ENCODE measurements around the gene AQP7. TPM values are rescaled to one million over a fixed set of nuclear protein-coding genes. Genes with fewer than 3 reads are reported as not detected.
"Not testable (repeated sequence)": the region's sequence is repeated elsewhere in the genome, so short reads cannot be mapped to it uniquely, and the experiment has no call there.

AQP7 gene
- total RNA-seq, 2 experiments from 2014 or later: 0.40 to 0.55 TPM

DNA sequence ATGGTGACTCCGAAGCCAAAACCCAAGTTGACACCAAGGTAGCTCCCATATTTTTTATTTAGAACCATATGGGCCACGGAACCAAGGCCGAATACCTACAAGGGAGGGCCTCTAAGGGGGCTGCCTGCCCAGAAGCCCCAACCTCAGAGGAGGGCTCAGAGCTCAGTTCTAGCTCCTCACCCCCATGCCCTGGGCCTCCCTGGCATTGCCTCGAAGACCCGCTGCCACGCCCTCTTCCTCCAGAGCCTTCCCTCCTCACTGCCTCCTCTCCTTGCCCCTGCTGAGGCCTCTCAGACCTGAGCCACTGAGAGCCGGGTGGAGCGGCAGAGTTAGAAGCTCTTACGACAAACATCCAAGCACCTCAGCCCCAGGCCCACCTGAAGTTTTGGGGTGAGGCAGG lies 15.4 kb downstream of the AQP7 start:
- CTCF ChIA-PET: interaction anchor here (1.1 kb wide), 1 partner anchor 12 kb away, joined by 3 read pairs; no protein-coding TSS in a partner anchor
- DNase-seq; POLR2A ChIA-PET; H3K27me3 Mint-ChIP-seq; H3K4me1 Mint-ChIP-seq; H3K4me3 Mint-ChIP-seq; H3K9me3 Mint-ChIP-seq; H3K27ac Mint-ChIP-seq; H3K36me3 Mint-ChIP-seq (ENCODE audit: low read depth): not testable (repeated sequence)

DNA sequence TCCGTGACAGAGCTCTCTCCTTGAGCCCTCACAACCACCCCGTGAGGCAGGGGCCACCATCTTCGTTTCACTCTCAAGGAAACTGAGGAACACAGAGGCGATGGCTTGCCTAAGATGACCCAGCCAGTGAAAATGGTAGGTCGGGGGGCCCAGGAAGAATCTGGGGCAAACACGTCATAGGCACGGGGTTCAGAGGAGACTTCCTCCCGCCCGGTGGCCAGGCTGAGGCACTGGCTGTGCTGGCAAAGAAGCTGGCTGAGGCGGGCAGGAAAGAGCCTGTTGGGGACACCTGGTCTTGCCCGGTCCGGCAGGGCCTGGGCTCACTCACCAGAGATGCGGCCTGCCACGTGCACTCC lies 15.7 kb downstream of the AQP7 start:
- H3K27me3 Mint-ChIP-seq, POLR2A ChIA-PET: not testable (repeated sequence)

DNA sequence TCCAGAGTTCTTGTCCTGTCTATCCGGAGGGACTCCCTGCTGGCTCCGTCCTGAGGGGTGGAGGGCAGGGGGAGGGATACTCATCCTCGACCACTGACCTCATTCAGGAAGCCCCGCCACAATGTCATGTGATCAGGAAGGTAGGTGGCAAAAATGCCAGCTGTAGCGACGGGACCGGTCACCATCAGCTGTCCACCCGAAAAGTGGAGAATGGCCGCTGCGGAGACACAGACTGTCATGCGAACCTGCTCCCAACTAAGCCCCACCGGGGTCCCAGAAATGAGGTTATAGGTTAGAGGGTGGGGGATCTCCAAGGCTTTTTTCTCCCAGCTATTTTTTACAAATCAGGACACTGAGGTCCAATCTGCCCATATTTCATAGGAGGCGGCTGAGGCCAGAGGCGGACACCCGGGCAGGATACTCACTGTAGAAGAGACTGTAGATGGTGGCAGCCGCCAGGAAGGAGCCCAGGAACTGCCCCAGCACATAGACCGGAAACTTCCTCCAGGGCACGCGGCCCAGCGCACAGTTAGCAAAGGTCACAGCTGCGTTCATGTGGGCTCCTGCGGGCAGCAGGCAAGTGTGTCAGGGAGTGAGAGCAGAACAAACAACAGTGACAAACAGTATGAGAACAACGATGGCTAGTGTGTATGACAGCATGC lies 16.3 kb downstream of the AQP7 start:
- H3K27me3 Mint-ChIP-seq; DNase-seq; H3K36me3 Mint-ChIP-seq (ENCODE audit: low read depth); POLR2A ChIA-PET; H3K4me3 Mint-ChIP-seq; H3K4me1 Mint-ChIP-seq; H3K27ac Mint-ChIP-seq; H3K9me3 Mint-ChIP-seq: not testable (repeated sequence)
- CTCF ChIA-PET: interaction anchor here (1.1 kb wide), 1 partner anchor 11 kb away, joined by 3 read pairs; no protein-coding TSS in a partner anchor

More for the DNA sequence above, 15.7 kb downstream of the AQP7 start:
- CTCF ChIA-PET: interaction anchor here (1.1 kb wide), 1 partner anchor 11 kb away, joined by 3 read pairs; no protein-coding TSS in a partner anchor
- H3K9me3 Mint-ChIP-seq; DNase-seq; H3K4me1 Mint-ChIP-seq; H3K4me3 Mint-ChIP-seq; H3K36me3 Mint-ChIP-seq (ENCODE audit: low read depth); H3K27ac Mint-ChIP-seq: not testable (repeated sequence)

DNA sequence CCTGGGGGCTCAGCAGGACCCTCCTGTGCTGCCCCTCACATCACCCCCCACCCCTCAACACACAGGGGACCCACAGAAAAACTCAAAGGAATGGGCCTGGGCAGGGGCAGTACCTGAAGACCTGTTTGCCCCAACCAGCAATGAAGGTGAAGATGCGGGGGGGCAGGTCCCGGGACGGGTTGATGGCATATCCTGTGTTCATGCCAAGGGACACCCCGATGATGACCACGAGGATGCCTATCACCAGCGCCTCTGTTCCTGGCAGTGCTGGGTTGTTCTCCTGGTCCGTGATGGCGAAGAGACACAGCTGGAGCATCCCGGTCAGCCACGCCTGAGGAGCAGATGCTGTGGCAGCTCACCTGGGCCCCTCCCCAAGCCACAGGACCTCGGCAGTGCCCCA lies 16.8 kb downstream of the AQP7 start:
- H3K4me1 Mint-ChIP-seq; H3K27me3 Mint-ChIP-seq; H3K27ac Mint-ChIP-seq; H3K9me3 Mint-ChIP-seq; CTCF ChIA-PET; DNase-seq; POLR2A ChIA-PET; H3K4me3 Mint-ChIP-seq; H3K36me3 Mint-ChIP-seq (ENCODE audit: low read depth): not testable (repeated sequence)

DNA sequence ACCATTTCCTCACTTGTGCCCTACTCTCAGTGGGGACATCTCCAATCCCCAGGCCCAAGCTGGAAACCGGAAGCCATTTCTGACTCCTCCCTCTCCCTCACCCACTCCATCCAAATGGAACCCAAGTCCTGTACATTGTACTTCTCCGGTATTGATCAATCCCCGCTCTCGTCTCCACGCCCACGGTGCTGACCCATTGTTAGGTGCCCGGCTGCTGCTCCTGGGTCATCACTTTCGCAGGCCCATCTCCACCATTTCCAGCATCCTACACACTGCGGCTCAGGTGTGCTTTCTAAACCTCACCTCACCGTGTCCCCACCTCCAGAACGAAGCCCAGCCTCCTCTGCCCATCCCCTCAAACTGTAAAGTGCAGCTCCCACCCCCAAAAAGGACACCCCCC lies 19.0 kb downstream of the AQP7 start:
- CTCF ChIA-PET; H3K9me3 Mint-ChIP-seq; POLR2A ChIA-PET; H3K27ac Mint-ChIP-seq; DNase-seq; H3K36me3 Mint-ChIP-seq (ENCODE audit: low read depth); H3K4me3 Mint-ChIP-seq; H3K27me3 Mint-ChIP-seq; H3K4me1 Mint-ChIP-seq: not testable (repeated sequence)

DNA sequence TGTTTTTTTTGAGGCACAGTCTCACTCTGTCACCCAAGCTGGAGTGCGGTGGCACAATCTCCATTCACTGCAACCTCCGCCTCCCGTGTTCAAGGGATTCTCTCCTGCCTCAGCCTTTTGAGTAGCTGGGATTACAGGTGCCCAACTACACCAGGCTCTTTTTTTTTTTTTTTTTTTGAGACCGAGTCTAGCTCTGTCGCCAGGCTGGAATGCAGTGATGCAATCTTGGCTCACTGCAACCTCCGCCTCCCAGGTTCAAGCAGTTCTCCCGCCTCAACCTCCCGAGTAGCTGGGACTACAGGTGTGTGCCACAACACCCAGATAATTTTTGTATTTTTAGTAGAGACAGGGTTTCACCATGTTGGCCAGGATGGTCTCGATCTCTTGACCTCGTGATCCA lies 20.0 kb downstream of the AQP7 start:
- H3K27ac Mint-ChIP-seq; H3K9me3 Mint-ChIP-seq; H3K36me3 Mint-ChIP-seq (ENCODE audit: low read depth); H3K27me3 Mint-ChIP-seq; H3K4me3 Mint-ChIP-seq; POLR2A ChIA-PET; DNase-seq; H3K4me1 Mint-ChIP-seq: not testable (repeated sequence)
- CTCF ChIA-PET: interaction anchor here (0.7 kb wide), 1 partner anchor 114 kb away, joined by 3 read pairs; no protein-coding TSS in a partner anchor

DNA sequence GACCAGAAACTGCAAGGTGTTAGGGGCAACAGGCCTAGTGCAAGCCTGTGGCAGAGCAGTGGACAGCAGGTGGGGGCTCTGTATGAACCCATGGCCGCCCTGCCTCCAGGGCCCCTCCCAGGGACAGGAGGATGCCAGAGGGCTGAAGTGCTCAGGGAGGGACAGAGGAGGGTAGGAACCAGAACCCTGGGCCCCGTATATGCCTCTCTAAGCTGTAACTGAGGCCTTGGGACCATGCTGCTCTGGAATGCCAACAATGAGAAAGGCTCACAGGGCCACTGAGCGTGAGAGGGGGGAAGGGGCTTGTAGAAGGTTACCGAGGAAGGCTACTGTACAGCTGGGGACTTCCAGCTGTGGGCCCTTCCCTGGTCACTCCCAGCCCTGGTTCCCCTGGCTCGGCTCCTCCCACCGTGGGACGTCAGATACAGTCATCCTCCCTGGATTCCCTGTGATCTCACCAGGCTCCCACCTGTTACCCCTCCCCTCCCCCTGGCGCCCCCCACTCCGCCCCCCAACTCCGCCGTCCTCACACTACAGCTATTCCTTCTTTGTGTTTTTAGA lies 21.1 kb downstream of the AQP7 start:
- H3K36me3 Mint-ChIP-seq (ENCODE audit: low read depth): no peaks in the 10 kb centered on the region
- DNase-seq: no peak
- no peak overlapping the region for H3K27ac Mint-ChIP-seq
- no peaks in the 10 kb centered on the region for H3K9me3 Mint-ChIP-seq
- H3K27me3 Mint-ChIP-seq: no peaks in the 10 kb centered on the region
- ChIA-PET POLR2A (no interaction called here), CTCF (no interaction called here)
- H3K4me3 Mint-ChIP-seq: no peak overlapping the region
- no peaks in the 10 kb centered on the region for H3K4me1 Mint-ChIP-seq

DNA sequence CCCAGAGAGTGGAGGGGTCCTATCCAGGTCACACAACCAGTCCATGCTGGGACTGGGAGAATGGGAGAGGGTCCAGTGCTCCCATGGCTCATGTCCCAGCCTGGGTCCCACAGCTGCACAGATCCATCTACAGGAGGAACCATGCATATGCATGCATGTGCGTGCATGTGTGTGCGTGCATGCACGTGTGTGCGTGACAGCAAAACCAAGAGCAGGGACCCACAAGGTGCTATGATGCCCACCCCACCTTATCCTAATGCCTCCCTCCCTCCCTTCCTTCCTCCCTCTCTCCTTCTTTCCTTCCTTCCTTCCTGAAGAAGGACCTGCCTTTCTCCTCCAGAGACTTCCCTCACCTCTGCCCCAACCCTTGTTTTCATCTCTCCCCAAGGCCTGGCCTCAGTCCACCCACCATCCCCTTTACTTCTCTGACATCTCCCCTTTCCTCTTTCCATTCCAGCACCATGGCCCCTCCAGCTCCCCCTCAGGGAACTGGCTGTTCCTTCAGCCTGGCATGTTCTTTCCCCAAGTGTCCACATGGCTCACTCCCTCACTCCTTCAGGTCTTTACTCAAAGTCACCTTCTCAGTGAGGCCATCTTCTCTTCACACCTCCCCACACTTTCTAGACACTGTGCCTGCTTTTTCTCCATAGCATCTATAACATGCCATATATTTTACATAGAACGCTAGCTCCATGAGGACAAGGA lies 21.8 kb downstream of the AQP7 start:
- H3K4me1 Mint-ChIP-seq: no peaks in the 10 kb centered on the region
- H3K9me3 Mint-ChIP-seq: no peaks in the 10 kb centered on the region
- ChIA-PET POLR2A (no interaction called here), CTCF (interaction anchor here (1.2 kb wide), 1 partner anchor 72 kb away, joined by 5 read pairs; no protein-coding TSS in a partner anchor)
- H3K4me3 Mint-ChIP-seq: no peak overlapping the region
- no peaks in the 10 kb centered on the region for H3K36me3 Mint-ChIP-seq (ENCODE audit: low read depth)
- no peak for DNase-seq
- no peaks in the 10 kb centered on the region for H3K27me3 Mint-ChIP-seq
- H3K27ac Mint-ChIP-seq: no peak overlapping the region

DNA sequence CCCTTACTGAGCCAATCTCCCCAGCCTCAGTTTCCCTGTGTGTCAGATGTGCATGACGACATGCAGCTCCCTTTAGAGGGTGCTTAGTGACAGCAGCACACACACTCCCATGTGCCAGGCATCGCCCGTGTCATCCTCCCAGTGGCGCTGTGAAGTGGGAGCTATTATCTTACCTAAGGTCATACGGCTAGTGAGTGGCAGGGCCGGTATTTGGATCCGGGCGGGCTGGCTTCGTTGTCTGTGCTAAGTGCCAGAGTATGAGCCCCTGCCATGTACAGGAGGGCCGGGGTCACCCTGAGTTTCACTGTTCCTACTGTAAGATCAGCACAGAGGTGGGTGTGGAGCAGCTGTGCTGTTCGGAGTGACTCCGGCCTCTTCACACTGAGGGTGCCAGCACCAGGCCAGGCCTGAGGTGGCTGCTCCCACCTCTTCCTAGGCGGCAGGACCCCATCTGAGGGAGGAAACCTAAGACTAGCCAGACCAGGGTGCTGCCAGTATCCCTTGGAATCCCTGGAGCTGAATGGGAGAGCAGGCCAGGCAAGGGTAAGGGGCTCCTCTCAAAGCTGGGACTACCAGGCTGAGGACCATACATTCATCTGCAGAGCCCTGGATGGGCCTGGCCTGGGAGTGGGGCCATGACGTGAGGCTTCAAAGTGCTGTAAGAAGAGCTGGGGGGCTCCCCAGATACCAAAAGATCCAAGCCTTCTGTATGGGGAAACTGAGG lies 22.5 kb downstream of the AQP7 start:
- Mint-ChIP-seq H3K9me3 (no peaks in the 10 kb centered on the region), H3K4me3 (no peak overlapping the region), H3K4me1 (peaks cover 3% of the 10 kb centered on the region), H3K36me3 (ENCODE audit: low read depth) (peaks cover under 1% of the 10 kb centered on the region), H3K27ac (no peak overlapping the region), H3K27me3 (no peaks in the 10 kb centered on the region)
- ChIA-PET CTCF (interaction anchor here (1.2 kb wide), 1 partner anchor 73 kb away, joined by 5 read pairs; no protein-coding TSS in a partner anchor), POLR2A (no interaction called here)
- no peak for DNase-seq

DNA sequence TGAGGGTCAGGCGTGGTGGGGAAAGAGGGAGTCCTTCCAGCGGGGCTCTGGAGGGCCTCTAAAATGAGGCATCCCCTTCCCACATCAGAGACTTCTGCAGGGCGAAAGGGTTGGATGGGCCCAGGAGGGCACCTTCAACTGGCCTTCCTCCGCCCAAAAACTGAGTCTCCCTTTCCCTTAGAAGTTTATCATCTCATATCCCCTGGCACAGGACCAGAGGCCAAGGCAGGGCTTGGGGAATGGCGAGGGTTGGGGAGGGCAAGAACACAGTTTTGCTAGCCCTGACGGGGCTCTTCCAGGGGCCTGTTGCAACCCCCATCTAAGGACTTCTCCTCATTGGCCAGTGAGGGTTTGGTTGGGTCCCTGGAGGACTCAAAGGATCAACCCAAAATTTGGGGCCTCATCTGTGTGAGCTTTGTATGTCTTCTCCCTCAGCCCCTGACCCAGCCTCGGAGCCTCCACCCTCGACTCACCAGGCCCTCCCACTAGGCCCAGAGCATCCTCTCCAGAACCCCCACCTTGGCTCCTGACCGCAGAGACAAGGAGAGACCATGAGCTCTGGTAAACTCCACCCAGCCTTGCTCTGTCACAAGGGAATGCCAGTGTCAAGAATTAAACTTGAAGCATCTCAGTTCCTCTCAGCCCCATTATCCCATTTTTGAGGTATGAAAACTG lies 24.1 kb downstream of the AQP7 start:
- no peak for DNase-seq
- H3K4me1 Mint-ChIP-seq: peaks cover 6% of the 10 kb centered on the region
- H3K27me3 Mint-ChIP-seq: no peaks in the 10 kb centered on the region
- CTCF ChIA-PET: interaction anchor here (1.0 to 7.0 kb wide), 3 partner anchors 18 to 87 kb away, joined by 3 to 91 read pairs (median 3); no protein-coding TSS in a partner anchor
- H3K4me3 Mint-ChIP-seq: no peak overlapping the region
- H3K9me3 Mint-ChIP-seq: no peaks in the 10 kb centered on the region
- POLR2A ChIA-PET: no interaction called here
- no peak overlapping the region for H3K27ac Mint-ChIP-seq
- peaks cover 2% of the 10 kb centered on the region for H3K36me3 Mint-ChIP-seq (ENCODE audit: low read depth)

DNA sequence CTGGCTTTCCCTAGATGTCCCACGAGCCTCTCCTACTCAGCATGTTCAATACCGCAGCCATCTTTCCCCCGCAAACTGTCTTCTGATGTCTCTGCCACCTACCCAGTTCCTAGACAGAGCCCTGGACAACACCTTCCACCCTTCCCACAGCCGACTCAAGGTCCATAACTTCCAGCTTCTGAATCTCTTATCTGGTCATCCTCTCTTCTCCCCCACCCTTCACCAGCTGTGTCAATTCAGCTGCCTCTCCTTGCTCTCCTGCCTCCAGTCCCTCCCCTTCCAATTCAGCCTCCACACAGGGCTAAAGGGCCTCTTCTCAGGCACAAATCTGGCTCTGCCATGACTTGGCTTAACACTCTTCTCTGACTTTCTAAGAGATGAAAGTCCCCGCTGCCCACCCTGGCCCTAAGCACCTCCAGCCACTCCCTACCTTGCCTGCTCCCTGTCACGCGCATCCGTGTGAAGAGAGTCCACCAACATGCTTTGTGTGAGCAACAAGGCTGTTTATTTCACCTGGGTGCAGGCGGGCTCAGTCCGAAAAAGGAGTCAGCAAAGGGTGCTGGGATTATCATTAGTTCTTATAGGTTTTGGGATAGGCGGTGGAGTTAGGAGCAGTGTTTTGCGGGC lies 25.2 kb downstream of the AQP7 start:
- POLR2A ChIA-PET: no interaction called here
- H3K4me1 Mint-ChIP-seq: peaks cover 6% of the 10 kb centered on the region
- H3K36me3 Mint-ChIP-seq (ENCODE audit: low read depth): peaks cover 2% of the 10 kb centered on the region
- no peak for DNase-seq
- no peaks in the 10 kb centered on the region for H3K9me3 Mint-ChIP-seq
- H3K27ac Mint-ChIP-seq: no peak overlapping the region
- H3K27me3 Mint-ChIP-seq: no peaks in the 10 kb centered on the region
- CTCF ChIA-PET: interaction anchor here (4.0 to 7.0 kb wide), 2 partner anchors 75 to 88 kb away, joined by 35 to 91 read pairs; no protein-coding TSS in a partner anchor
- no peak overlapping the region for H3K4me3 Mint-ChIP-seq

DNA sequence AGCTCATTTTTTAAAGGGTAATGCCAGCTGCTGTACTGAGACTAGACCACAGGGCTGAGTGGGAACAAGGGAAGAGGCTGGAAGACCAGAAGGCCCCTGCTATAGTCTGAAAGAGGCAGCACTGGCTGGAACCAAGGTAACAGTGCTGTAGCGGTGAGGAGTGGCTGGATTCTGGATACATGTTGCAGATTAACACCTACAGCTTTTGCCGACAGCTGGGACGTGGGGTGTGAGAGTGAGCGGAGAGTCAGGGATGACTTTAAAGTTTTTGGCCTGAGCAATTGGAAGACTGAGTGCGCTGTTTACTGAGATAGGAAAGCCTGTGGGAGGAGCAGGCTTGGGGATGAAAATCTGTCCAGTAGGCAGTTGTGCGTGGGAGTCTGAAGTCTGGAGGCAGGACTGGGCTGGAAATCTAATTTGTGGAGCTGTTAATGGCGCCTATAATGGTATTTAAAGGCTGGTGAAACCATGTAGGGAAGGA lies 26.5 kb downstream of the AQP7 start:
- DNase-seq: no peak
- ChIA-PET CTCF (interaction anchor here (1.1 to 7.0 kb wide), 19 partner anchors 12 to 122 kb away, joined by 3 to 91 read pairs (median 5); partner anchors contain the start of genes NFX1 and NOL6), POLR2A (interaction anchor here (1.5 to 1.6 kb wide), 3 partner anchors 23 to 72 kb away, joined by 4 to 8 read pairs (median 5); partner anchors contain the start of gene AQP3)
- Mint-ChIP-seq H3K9me3 (no peaks in the 10 kb centered on the region), H3K36me3 (ENCODE audit: low read depth) (peaks cover 12% of the 10 kb centered on the region), H3K27ac (no peak overlapping the region), H3K4me1 (peaks cover 12% of the 10 kb centered on the region), H3K4me3 (no peak overlapping the region), H3K27me3 (no peaks in the 10 kb centered on the region)
